LNCaP clone FGC (cell line): ENCODE measurements around the gene LYST.
"Not testable (repeated sequence)": the region's sequence is repeated elsewhere in the genome, so short reads cannot be mapped to it uniquely, and the experiment has no call there.

Experiments used
- DNase-seq: peaks from one replicate; pipeline ENCODE4 v3.0.0-alpha.2; 2011; ENCODE audit warnings: low read depth
- H3K4me3 ChIP-seq: 2 replicates; pipeline ENCODE4 v1.5.1; 2011; ENCODE audit warnings: mild to moderate bottlenecking, low read depth, low read length, control low read depth
- TF ChIP-seq, protein P1 (sequence below): IDR thresholded peaks from 2 replicates; pipeline ENCODE4 v1.5.1; 2012; ENCODE audit warnings: mild to moderate bottlenecking; ENCODE audit not compliant: control insufficient read depth, insufficient read depth; ENCODE audit errors: extremely low read depth

Gene LYST

DNA sequence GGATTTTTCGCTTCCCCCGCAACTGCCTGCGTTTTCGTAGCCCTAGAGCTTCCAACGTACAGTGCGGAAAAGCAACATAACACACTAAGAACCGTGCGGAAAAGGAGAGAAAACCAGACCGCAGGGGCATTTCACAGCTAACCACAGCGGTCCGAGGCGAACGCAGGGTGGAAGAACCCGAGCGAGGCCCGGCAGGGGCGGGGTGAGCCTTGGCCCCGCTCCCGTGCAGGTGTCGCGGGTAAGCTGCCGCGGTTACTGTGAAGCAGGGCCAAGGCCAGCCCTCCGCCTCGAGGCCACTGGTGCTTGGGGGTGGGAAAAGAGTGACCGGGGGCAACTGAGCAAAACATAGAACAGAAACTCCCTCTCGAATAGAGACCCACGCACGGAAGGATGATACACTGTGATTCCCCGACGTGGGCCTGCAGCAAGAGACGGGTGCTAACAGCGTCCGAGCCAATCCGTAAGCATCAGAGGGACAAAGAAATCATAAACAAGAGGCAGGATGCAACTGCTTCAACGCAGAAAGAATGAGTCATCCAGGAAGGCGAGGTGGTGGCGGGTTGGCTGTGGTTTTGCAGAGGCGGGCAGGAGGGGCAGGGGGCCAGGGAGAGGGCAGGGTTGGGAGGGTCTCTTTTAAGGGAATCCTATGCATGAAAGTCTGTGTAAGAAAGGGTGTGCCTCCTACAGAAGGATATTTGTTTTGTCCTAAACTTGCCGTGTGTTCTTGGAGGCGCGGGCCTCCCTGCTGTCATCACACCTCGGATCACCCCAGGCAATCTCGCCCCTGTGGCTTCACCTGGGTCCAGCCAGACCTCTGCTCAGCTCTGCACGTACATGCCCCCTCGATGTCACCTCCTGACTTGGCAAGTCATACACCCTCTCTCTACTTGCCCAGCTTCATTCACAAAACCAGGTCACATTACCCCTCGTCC, 224.4 kb downstream of the LYST start:
- H3K4me3 ChIP-seq = no peak overlapping the region
- TF ChIP-seq, protein P1, sequence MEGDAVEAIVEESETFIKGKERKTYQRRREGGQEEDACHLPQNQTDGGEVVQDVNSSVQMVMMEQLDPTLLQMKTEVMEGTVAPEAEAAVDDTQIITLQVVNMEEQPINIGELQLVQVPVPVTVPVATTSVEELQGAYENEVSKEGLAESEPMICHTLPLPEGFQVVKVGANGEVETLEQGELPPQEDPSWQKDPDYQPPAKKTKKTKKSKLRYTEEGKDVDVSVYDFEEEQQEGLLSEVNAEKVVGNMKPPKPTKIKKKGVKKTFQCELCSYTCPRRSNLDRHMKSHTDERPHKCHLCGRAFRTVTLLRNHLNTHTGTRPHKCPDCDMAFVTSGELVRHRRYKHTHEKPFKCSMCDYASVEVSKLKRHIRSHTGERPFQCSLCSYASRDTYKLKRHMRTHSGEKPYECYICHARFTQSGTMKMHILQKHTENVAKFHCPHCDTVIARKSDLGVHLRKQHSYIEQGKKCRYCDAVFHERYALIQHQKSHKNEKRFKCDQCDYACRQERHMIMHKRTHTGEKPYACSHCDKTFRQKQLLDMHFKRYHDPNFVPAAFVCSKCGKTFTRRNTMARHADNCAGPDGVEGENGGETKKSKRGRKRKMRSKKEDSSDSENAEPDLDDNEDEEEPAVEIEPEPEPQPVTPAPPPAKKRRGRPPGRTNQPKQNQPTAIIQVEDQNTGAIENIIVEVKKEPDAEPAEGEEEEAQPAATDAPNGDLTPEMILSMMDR = no peak
- DNase-seq = no peak

GRCh38 chr1:235640580-235640979, 226.1 kb downstream of the LYST start:
- TF ChIP-seq, protein P1 = no peak

GRCh38 chr1:235639226-235640205, 227.2 kb downstream of the LYST start:
- TF ChIP-seq, protein P1 = no peak
- no peak overlapping the region for H3K4me3 ChIP-seq
- DNase-seq = no peak

More at GRCh38 chr1:235640580-235640979, 226.1 kb downstream of the LYST start:
- DNase-seq = no peak
- no peak overlapping the region for H3K4me3 ChIP-seq

- not testable (repeated sequence) for H3K4me3 ChIP-seq, DNase-seq
Measured at GRCh38 chr1:235638612-235639011, 228.1 kb downstream of the LYST start.

DNA sequence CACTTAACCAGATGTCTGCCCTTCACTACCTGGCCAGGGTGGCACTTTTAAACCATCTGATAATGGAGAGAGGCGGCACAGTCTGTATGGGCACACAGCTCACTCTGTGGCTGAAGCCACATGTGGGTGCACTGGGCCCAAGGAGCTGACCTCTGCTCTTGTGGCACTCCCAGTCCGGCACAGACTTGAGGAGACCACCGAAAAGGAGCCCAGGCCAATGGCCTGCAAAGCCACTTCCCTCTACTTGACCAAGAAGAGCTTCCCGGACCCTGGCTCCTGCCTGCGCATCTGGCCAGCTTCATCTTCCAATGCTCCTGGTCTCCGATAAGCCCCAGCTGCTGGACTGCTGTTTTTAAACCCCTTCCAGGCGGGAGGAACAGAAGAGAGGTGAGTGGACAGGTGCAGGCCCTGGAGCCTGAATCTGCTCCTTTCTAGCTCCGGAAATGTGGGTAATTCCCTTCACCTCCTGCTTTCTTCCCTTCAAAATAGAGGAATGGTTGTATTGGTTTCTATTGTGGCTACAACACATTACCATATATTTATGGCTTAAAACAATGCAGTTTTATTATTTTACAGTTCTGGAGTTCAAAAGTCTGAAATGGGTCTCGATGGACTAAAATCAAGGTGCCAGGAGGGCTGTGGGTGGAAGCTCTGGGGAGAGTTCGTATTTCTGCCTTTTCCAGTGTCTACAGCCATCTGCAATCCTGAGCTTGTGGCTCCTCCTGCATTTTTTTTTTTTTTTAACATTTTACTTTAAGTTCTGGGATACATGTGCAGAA, 228.8 kb downstream of the LYST start:
- TF ChIP-seq, protein P1 = no peak

GRCh38 chr1:235635938-235636662, 230.6 kb downstream of the LYST start:
- TF ChIP-seq, protein P1 = no peak
- DNase-seq = no peak
- H3K4me3 ChIP-seq = no peak overlapping the region

More for the DNA sequence above, 228.8 kb downstream of the LYST start:
- no peak for DNase-seq
- no peak overlapping the region for H3K4me3 ChIP-seq
